ENCODE results near the gene NLRP6. TPM values are rescaled to one million over a fixed set of nuclear protein-coding genes. Genes with fewer than 3 reads are reported as not detected.
"Not testable (repeated sequence)": the region's sequence is repeated elsewhere in the genome, so short reads cannot be mapped to it uniquely, and the experiment has no call there.

The NLRP6 gene
- total RNA-seq, 2 experiments from 2014 or later: 2.5 TPM

GRCh38 chr11:309979-310572 is 31.9 kb downstream of the NLRP6 start:
- not testable (repeated sequence) for DNase-seq
- POLR2A ChIA-PET: interaction anchor here (0.8 to 2.2 kb wide), 12 partner anchors 7 to 106 kb away, joined by 3 to 22 read pairs (median 6); partner anchors contain the start of genes BET1L, PGGHG and RIC8A

GRCh38 chr11:311013-311748 is 33.0 kb downstream of the NLRP6 start:
- H3K9me3 Mint-ChIP-seq, H3K27me3 Mint-ChIP-seq, DNase-seq: not testable (repeated sequence)
- Mint-ChIP-seq H3K4me3 (peak overlapping the region; percentile 88), H3K27ac (peak overlapping the region; percentile 96), H3K36me3 (ENCODE audit: low read depth) (peaks cover 52% of the 10 kb centered on the region), H3K4me1 (peaks cover 34% of the 10 kb centered on the region)
- ChIA-PET CTCF (interaction anchor here (0.7 to 2.1 kb wide), 4 partner anchors 16 to 137 kb away, joined by 3 to 16 read pairs (median 4); no protein-coding TSS in a partner anchor), POLR2A (interaction anchor here (0.7 to 7.2 kb wide), 6 partner anchors 19 to 96 kb away, joined by 4 to 85 read pairs (median 8); partner anchors contain the start of genes PSMD13 and SIRT3)

More at GRCh38 chr11:309979-310572, 31.9 kb downstream of the NLRP6 start:
- Mint-ChIP-seq H3K27ac (peak overlapping the region; percentile 99), H3K4me3 (peak overlapping the region; percentile 89), H3K4me1 (peaks cover 42% of the 10 kb centered on the region), H3K36me3 (ENCODE audit: low read depth) (peaks cover 43% of the 10 kb centered on the region)
- CTCF ChIA-PET: interaction anchor here (1.6 kb wide), 1 partner anchor 45 kb away, joined by 6 read pairs; no protein-coding TSS in a partner anchor
- not testable (repeated sequence) for H3K27me3 Mint-ChIP-seq, H3K9me3 Mint-ChIP-seq

- Mint-ChIP-seq H3K36me3 (ENCODE audit: low read depth) (peaks cover 63% of the 10 kb centered on the region), H3K4me3 (peak overlapping the region; percentile 88), H3K27ac (peak overlapping the region; percentile 96), H3K27me3 (no peaks in the 10 kb centered on the region), H3K9me3 (no peaks in the 10 kb centered on the region), H3K4me1 (peaks cover 36% of the 10 kb centered on the region)
- CTCF ChIA-PET: interaction anchor here (0.7 to 2.1 kb wide), 14 partner anchors 10 to 139 kb away, joined by 3 to 16 read pairs (median 4); partner anchors contain the start of genes BET1L, RIC8A and SIGIRR
- POLR2A ChIA-PET: interaction anchor here (0.6 to 7.2 kb wide), 15 partner anchors 12 to 138 kb away, joined by 3 to 85 read pairs (median 5); partner anchors contain the start of genes BET1L, PSMD13, PTDSS2 and RIC8A
- peak; percentile 53 for DNase-seq
These were observed 34.0 kb downstream of the NLRP6 start for GRCh38 chr11:312092-312816.

- no peak for DNase-seq
- POLR2A ChIA-PET: interaction anchor here (1.2 to 7.2 kb wide), 8 partner anchors 11 to 135 kb away, joined by 5 to 85 read pairs (median 12); partner anchors contain the start of genes BET1L, PSMD13, RIC8A and SIRT3
- CTCF ChIA-PET: interaction anchor here (0.8 to 2.1 kb wide), 6 partner anchors 9 to 134 kb away, joined by 3 to 16 read pairs (median 4); partner anchors contain the start of genes BET1L and RIC8A
- Mint-ChIP-seq H3K9me3 (no peaks in the 10 kb centered on the region), H3K27ac (peak overlapping the region; percentile 96), H3K4me3 (peak overlapping the region; percentile 88), H3K27me3 (no peaks in the 10 kb centered on the region), H3K4me1 (peaks cover 34% of the 10 kb centered on the region), H3K36me3 (ENCODE audit: low read depth) (peaks cover 64% of the 10 kb centered on the region)
These were observed 35.1 kb downstream of the NLRP6 start for GRCh38 chr11:313304-313786.

GRCh38 chr11:313787-314553 is 35.8 kb downstream of the NLRP6 start, which contains the start of gene IFITM1:
Gene IFITM1, plus strand, starts transcription at chr11:314040. Its CDS starts 131 bp downstream, at chr11:314171.
- peak within 1 kb of the TSS; percentile 96 for H3K27ac Mint-ChIP-seq
- peak within 1 kb of the TSS; percentile 88 for H3K4me3 Mint-ChIP-seq
- peaks cover 58% of the 10 kb centered on the region for H3K36me3 Mint-ChIP-seq (ENCODE audit: low read depth)
- H3K9me3 Mint-ChIP-seq: no peaks in the 10 kb centered on the region
- H3K4me1 Mint-ChIP-seq: peaks cover 33% of the 10 kb centered on the region
- CTCF ChIA-PET: interaction anchor here (1.1 to 1.4 kb wide), 2 partner anchors 135 to 136 kb away, joined by 3 read pairs; partner anchors contain the start of gene PTDSS2
- POLR2A ChIA-PET: interaction anchor here (1.2 to 7.2 kb wide), 9 partner anchors 9 to 107 kb away, joined by 3 to 85 read pairs (median 8); partner anchors contain the start of genes BET1L and RIC8A
- DNase-seq: peak; percentile 84
- H3K27me3 Mint-ChIP-seq: no peaks in the 10 kb centered on the region

GRCh38 chr11:314554-314875 is 36.3 kb downstream of the NLRP6 start:
- peaks cover 55% of the 10 kb centered on the region for H3K36me3 Mint-ChIP-seq (ENCODE audit: low read depth)
- peak overlapping the region; percentile 88 for H3K4me3 Mint-ChIP-seq
- CTCF ChIA-PET: interaction anchor here (1.1 to 1.4 kb wide), 2 partner anchors 134 to 135 kb away, joined by 3 read pairs; partner anchors contain the start of gene PTDSS2

GRCh38 chr11:315051-315481 is 36.9 kb downstream of the NLRP6 start:
- H3K9me3 Mint-ChIP-seq: no peaks in the 10 kb centered on the region
- peaks cover 52% of the 10 kb centered on the region for H3K36me3 Mint-ChIP-seq (ENCODE audit: low read depth)
- H3K4me1 Mint-ChIP-seq: peaks cover 38% of the 10 kb centered on the region
- peak overlapping the region; percentile 88 for H3K4me3 Mint-ChIP-seq
- H3K27me3 Mint-ChIP-seq: no peaks in the 10 kb centered on the region
- POLR2A ChIA-PET: interaction anchor here (0.9 to 7.2 kb wide), 18 partner anchors 8 to 191 kb away, joined by 3 to 85 read pairs (median 6); partner anchors contain the start of genes BET1L, NLRP6, PSMD13 and PTDSS2
- no peak for DNase-seq
- peak overlapping the region; percentile 96 for H3K27ac Mint-ChIP-seq
- CTCF ChIA-PET: interaction anchor here (1.1 to 3.2 kb wide), 6 partner anchors 10 to 135 kb away, joined by 3 to 30 read pairs (median 4); partner anchors contain the start of gene PTDSS2

More at GRCh38 chr11:314554-314875, 36.3 kb downstream of the NLRP6 start:
- H3K27ac Mint-ChIP-seq: peak overlapping the region; percentile 96
- POLR2A ChIA-PET: interaction anchor here (1.2 to 7.2 kb wide), 10 partner anchors 8 to 107 kb away, joined by 3 to 85 read pairs (median 10); partner anchors contain the start of genes BET1L, PSMD13, RIC8A and SIRT3
- H3K9me3 Mint-ChIP-seq, DNase-seq, H3K27me3 Mint-ChIP-seq: not testable (repeated sequence)
- H3K4me1 Mint-ChIP-seq: peaks cover 33% of the 10 kb centered on the region

- Mint-ChIP-seq H3K4me3 (peak overlapping the region; percentile 88), H3K36me3 (ENCODE audit: low read depth) (peaks cover 57% of the 10 kb centered on the region), H3K4me1 (peaks cover 42% of the 10 kb centered on the region), H3K27ac (peak overlapping the region; percentile 96), H3K9me3 (no peaks in the 10 kb centered on the region), H3K27me3 (peaks cover 4% of the 10 kb centered on the region)
- no peak for DNase-seq
- POLR2A ChIA-PET: interaction anchor here (0.9 to 7.2 kb wide), 20 partner anchors 9 to 191 kb away, joined by 3 to 85 read pairs (median 6); partner anchors contain the start of genes BET1L, IFITM5, NLRP6 and PSMD13
- CTCF ChIA-PET: interaction anchor here (1.2 to 3.2 kb wide), 6 partner anchors 10 to 134 kb away, joined by 3 to 30 read pairs (median 8); partner anchors contain the start of gene PTDSS2
These were observed 37.3 kb downstream of the NLRP6 start for GRCh38 chr11:315516-315994.

GRCh38 chr11:316031-316701 is 38.0 kb downstream of the NLRP6 start:
- Mint-ChIP-seq H3K9me3 (no peaks in the 10 kb centered on the region), H3K27me3 (peaks cover 4% of the 10 kb centered on the region), H3K4me3 (peak overlapping the region; percentile 88), H3K36me3 (ENCODE audit: low read depth) (peaks cover 57% of the 10 kb centered on the region), H3K27ac (peak overlapping the region; percentile 92), H3K4me1 (peaks cover 45% of the 10 kb centered on the region)
- CTCF ChIA-PET: interaction anchor here (1.1 to 3.2 kb wide), 12 partner anchors 9 to 133 kb away, joined by 3 to 30 read pairs (median 6); partner anchors contain the start of genes BET1L, IFITM2 and PTDSS2
- POLR2A ChIA-PET: interaction anchor here (0.9 to 7.2 kb wide), 30 partner anchors 8 to 220 kb away, joined by 3 to 85 read pairs (median 6); partner anchors contain the start of genes BET1L, HRAS, IFITM2 and IFITM5
- peak; percentile 70 for DNase-seq

- Mint-ChIP-seq H3K4me3 (peak overlapping the region; percentile 88), H3K27ac (peak overlapping the region; percentile 92), H3K27me3 (peaks cover 4% of the 10 kb centered on the region), H3K36me3 (ENCODE audit: low read depth) (peaks cover 57% of the 10 kb centered on the region), H3K9me3 (no peaks in the 10 kb centered on the region), H3K4me1 (peaks cover 44% of the 10 kb centered on the region)
- ChIA-PET CTCF (interaction anchor here (0.7 to 3.2 kb wide), 17 partner anchors 8 to 202 kb away, joined by 3 to 30 read pairs (median 5); partner anchors contain the start of genes BET1L, IFITM2, PTDSS2 and SIGIRR), POLR2A (interaction anchor here (0.6 to 7.2 kb wide), 27 partner anchors 8 to 219 kb away, joined by 3 to 85 read pairs (median 6); partner anchors contain the start of genes BET1L, HRAS, IFITM2 and IFITM5)
- DNase-seq: no peak
These were observed 38.7 kb downstream of the NLRP6 start for GRCh38 chr11:316891-317301.
